ENCODE results near the gene FAM184B.
"Not testable (repeated sequence)": the region's sequence is repeated elsewhere in the genome, so short reads cannot be mapped to it uniquely, and the experiment has no call there.

FAM184B gene

DNA sequence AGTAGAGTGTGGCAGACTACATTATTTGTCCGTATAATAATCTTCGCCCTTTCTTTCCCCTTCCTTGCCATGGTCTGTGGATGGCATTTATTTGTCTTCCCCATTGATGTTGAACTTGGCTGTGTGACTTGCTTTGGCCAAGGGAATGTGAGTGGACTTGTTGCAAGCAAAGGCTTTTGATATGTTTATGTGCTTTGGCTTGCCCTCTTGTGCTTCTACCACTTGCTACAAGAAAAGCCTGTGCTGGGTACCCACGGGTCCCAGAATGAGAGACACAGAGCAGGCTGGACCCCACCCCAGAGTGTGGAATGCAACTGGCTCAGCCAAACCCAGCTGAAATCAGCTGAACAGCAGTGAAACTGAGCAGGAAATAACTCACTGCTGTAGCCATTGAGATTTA is 63.0 kb downstream of the FAM184B start:
- DNase-seq (ENCODE audit: low spot score), result no peak

DNA sequence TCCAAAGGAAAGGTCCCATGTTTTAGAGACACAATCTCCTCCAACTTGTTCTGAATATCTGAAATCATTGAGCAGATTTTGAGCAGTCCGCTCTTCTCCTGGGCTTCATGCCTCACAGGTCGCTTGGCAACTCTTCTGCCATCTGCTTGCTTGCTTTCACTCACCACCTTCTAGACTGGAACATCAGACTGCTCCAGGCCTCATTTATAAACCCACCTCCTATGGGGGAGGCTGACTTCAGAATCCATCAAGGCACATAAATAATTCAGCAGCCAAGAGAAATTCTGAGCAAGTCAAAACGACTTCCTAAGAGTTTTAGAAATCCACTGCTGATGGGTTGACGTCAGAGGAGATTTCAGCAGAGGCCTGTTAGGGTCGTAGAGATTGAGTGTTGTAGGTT is 64.1 kb downstream of the FAM184B start:
- DNase-seq (ENCODE audit: low spot score), result no peak

DNA sequence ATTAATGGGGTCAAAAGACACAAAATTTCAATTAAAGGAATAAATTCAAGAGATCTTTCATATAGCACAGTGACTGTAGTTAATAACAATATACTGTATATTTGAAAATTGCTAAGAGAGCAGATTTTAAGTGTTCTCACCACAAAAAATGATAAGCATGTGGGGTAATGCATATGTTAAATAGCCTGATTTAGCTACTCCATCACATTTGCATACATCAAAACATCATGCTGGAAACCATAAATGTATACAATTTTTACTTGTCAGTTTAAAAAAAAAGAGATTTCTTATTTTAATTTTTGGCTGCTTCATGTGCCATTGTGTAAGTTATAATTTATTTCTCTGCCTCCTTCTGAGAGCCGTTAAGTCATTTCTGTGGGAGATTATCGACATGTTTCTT is 65.9 kb downstream of the FAM184B start:
- DNase-seq (ENCODE audit: low spot score), result no peak

DNA sequence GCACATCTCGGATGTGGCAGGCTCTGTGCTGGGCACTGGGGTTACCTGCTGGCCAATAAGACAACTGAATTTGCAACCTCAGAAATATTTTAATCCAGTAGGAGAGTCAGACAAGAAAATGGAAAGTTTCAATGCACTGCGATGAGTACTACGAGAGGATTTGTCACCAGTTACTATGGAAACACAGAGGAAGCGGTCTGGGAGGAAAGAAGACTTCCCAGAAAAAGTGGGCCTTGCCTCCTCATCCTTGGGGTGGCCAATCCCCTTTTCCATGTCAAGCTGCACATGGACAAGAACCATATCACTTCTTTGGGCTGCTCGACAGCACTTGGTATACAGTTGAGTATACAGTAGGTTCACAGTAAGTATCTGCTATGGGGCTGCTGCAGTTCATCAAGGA is 67.6 kb downstream of the FAM184B start:
- DNase-seq (ENCODE audit: low spot score), result no peak

DNA sequence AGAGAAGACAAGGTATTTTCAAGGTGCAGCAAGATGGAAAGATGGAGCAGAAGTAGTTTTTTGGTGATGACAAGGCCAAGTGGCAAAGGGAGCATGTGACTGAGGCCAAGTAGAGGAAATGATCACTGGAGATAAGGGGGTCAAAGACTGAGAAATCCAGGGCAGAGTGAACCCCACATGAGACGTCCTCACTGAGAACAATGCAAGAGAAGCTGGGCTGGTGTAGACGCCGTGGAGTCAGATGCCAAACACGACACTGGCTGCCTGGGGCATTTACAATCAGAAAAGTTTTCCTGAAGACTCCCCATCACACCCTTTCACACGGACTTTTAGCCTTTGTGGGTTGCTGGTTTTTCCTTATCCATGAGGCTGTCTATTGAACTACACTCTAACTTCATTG is 69.3 kb downstream of the FAM184B start:
- DNase-seq (ENCODE audit: low spot score), result no peak

DNA sequence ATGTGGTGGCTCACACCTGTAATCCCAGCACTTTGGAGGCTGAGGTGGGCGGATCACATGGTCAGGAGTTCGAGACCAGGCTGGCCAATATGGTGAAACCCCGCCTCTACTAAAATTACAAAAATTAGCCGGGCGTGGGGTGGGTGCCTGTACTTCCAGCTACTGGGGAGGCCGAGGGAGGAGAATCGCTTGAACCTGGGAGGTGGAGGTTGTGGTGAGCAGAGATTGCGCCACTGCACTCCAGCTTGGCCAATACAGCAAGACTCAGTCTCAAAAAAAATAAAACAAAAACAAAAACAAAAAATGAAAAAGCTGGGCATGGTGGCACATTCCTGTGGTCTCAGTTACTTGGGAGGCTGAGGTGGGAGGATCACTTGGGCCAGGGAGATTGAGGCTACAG is 70.2 kb downstream of the FAM184B start:
- not testable (repeated sequence) for DNase-seq (ENCODE audit: low spot score)

DNA sequence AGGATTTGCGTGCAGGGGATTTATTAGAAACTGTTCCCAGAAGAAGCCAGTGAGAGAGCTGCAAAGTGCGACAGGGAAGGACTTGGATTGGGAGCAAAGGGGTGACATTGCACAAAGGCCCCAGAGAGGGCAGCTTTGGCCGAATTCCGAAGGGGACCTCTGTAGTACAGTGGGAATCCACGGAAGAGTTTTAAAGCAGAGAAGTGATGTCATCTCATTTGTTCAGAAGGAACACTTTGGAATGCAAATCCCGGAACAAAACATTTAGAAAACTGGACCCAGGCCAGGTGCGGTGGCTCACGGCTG is 71.7 kb downstream of the FAM184B start:
- no peak for DNase-seq (ENCODE audit: low spot score)

DNA sequence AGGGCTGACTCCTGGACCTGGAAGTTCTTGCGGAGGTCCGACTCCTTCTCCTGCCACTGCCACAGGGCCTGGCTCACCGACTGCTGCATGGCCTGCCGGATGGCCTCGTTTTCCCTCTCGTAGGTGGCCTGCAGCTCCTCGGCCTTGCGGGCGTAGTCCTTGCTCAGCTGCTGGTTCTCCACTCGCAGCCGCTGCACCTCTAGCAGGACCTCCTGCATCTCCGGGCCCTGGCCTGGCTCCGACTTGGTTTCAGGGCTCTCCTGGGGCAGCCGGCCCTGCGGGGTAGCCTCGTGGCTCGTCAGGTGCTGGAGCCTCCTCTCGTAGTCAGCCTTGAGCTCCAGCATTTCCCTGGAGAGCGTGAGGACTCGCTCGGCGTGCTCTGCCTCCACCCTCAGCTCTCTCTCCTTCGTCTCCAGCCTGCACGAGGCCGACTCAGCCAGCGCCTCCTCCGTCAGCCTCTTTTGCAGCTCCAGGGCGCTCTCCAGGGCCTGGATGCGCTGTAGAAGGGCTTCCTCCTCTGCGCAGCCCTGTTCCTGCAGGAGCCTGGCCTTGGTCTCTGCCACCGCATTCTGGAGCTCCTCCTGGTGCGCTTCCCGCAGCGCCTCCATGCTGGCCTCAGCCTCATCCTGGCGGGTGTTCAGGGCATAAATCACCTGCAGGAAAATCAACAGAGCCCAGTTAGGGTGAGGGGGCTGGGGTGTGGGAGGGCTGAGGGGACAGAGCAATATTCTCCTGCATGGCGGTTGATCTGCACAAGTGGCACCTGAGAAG is 72.2 kb downstream of the FAM184B start:
- no peak for DNase-seq (ENCODE audit: low spot score)

DNA sequence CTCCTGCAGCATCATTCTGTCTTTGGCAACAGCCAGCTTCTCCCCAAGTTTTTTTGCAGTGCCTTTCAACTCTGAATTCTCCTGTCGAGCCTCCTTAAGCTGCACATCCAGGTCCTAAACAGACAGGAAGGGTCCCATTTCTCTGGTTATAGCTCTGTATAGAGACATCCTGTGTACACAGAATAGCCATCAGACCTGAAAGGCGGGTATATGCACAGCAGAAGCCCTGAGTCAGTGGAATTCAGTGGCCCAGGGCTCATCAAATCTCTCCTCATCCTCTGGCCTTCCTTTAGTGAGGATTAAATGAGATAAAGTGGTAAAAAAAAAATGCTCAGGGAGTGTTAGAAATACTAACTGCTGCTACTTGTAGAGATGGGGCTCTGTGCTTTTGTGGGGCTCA is 73.8 kb downstream of the FAM184B start:
- no peak for DNase-seq (ENCODE audit: low spot score)

DNA sequence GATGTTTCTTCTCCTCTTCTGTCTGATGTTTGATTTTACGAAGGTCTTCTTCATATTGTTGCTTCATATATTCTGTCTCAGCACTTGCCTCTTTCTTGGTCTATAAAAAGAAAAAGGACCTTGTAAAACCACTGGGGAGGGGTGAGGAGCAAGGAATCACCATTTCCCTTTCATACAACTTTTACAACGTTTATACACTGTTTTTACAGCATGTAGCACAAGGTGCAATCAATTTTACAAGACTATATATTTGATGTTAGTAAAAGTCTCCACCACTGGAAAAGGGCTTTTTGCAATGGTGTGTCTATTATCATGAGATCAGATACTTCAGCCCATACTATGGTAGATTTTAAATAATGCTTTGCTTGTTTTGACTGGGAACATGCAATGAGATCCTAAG is 76.3 kb downstream of the FAM184B start:
- DNase-seq (ENCODE audit: low spot score), result no peak

DNA sequence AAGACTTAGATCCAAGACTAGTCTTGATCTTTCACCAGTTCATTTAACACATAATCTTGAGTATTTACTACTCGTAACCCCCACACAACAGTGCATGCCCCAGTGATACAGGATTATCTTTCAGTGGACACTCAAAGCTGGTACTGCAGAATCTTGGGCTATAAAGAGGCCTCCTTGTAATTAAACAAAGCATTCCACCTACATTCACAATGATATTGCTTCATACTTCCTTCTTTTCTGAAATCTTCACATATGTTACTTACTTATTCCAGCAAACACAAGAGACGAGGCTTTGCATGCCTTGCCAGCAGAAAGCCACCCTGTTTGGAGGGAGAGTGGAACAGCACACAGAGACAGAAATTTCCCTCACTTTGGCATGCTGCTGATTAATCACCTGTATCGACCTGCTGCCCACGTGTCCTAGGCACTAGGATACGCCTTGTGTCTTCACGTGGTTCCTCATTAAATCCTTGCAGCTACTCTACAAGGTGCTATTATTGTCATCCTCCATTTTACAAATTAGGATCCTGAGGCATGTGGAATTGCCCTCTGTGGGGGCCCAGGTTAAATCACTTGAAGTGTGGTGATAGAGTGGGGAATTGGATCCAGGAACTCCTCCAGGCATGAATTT is 77.3 kb downstream of the FAM184B start:
- DNase-seq (ENCODE audit: low spot score), result no peak

DNA sequence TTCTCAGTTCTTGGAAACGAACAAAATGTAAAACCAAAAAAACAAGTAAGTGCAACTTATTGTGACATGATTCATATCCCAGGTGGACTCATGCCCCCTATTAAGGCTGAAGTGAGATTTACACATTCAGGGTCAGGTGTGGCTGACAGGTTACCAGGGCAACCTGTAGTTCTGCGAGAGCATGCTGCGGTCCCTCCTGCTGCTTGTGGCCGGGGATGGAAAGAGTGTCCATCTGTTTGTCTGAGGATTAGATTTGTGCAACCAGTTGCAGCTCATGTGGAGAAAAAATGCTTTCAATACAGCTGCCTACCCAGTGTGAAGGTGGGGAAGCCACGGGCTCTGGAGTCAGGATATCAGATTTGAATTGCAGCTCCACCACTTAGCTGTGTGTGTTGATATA is 78.8 kb downstream of the FAM184B start:
- no peak for DNase-seq (ENCODE audit: low spot score)

DNA sequence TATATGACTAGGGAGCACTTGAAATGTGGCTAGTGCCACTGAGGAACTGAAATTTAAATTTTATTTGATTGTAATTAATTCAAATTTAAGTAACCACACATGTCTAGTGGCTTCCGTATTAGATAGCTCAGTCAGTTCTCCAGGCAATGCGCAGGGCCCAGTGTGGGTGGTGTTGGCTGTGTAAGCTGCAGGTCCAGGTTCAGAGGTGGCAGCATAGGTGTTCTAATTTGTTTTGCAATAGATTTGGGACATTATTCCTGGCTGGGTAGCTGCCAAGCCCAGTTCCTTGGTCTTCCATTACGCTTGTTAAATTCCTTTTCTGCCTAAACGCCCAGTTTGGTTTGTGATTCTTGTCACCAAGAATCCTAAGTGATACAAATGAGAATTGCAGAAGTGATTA is 79.5 kb downstream of the FAM184B start:
- DNase-seq (ENCODE audit: low spot score), result no peak

DNA sequence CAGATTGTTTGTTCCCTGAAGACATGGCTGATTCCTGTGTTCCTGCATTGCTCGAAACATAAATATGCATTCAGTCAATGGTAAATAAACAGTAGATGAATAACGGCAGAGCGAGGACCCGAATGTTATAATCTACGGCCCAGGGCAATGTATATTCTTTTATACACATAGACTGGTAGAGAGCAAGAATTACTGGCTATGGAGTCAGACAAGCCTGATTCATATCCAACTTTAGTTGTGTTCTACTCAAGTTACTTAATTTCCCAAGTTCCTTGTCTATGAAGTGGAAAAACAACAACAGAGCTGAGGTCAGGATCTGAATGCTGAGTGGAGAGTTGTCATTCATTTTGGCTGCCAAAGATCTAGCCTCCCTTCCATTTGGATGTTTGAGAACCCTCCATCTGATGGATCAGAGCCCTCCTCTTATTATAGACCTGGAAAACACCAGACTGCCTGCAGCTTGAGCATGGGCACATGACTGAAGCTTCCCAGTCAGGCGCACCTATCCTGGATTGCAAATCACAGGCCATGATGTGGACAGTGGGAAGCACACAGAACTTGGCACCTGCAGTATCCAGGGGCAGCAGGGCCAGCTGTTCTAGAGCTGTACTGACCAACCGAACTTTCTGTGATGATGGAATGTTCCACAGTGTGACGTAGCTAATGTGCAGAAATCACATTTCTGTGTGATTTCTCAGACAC is 80.1 kb downstream of the FAM184B start:
- no peak for DNase-seq (ENCODE audit: low spot score)

DNA sequence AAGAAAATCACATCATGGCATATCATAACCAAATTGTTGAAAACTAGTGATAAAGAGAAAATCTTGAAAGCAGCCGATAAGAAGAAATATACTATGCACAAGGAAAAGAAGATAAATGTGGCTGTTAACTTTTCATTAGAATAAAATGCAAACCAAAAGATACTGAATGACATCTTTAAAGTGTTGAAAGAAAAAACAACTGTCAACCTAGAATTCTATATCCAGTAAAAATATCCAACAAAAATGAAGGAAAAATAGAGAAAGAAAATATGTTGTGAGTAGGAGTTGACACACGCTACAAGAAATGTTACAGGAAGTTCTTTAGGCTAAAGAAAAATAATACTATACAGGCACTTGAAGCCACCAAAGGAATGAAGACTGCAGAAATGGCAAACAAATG is 82.0 kb downstream of the FAM184B start:
- no peak for DNase-seq (ENCODE audit: low spot score)

DNA sequence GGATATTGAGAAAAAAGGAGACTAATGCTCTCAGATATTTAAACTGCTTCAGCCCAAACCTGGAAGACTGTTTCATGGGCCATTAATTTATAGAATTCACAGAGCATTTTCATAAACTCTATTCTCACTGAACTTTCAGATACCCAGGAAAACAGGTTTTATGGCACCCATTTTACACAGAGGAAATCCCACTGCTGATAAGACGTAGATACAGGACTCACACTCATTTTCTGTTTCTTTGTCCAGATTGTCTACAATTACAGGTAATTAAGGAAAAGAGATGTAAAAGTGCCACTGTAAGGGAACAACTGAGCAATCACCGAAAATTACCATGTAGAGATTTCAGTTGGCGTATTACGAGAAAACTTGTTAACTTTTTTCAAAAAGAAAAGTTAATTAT is 83.3 kb downstream of the FAM184B start:
- DNase-seq (ENCODE audit: low spot score), result no peak

DNA sequence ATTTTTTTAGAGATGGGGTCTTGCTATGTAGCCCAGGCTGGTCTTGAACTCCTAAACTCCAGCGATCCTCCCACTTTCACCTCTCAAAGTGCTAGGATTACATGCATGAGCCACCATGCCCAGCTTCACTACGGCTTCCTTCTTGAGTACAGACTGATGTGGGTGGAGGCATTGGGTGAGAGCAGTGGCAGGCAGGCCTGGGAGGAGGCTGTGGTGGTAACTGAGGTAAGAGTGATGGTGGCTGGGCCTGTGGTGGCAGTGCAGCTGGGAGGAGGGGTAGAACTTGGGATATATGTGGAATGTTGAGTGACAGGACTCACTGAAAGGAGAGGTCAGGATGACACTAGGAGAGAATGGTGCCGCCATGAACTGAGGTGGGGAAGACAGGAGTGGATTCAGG is 86.1 kb downstream of the FAM184B start:
- DNase-seq (ENCODE audit: low spot score), result no peak

DNA sequence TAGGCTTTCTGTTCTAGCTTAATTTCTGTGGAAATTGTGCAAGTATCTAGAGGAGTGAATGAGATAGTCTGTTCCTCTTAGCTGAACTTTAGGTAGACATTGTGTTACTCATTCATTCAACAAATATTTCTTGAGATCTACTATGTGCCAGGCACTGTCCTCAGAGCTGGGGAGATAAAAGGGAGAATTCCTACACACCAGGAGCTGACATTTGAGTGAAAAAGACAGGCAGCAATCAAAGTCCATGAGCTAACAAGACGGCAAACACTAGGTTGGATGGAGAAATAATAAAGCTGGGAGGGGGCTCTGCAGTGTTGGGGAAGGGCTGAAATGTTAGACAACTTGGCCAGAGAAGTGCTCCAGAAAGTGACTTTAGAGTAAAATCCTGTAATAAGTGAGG is 86.9 kb downstream of the FAM184B start:
- no peak for DNase-seq (ENCODE audit: low spot score)

DNA sequence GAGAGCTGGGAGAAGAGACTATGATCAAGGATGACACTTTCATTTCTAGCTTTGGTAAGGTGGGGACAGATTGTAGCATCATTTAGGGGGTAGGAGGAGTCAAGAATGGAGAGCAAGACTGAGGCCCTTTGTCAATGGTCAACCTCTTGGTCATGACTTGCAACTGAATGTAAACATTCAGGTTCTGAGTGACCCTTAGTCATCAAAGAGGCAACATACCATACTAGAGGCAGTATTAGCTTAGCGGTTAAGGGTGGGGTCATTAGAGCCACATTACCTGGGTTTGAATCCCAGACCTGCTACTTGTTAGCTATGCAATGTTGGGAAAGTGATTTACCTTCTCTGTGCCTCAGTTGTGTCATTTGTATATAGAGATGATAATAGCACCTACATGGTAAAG is 90.5 kb downstream of the FAM184B start:
- DNase-seq (ENCODE audit: low spot score), result no peak

DNA sequence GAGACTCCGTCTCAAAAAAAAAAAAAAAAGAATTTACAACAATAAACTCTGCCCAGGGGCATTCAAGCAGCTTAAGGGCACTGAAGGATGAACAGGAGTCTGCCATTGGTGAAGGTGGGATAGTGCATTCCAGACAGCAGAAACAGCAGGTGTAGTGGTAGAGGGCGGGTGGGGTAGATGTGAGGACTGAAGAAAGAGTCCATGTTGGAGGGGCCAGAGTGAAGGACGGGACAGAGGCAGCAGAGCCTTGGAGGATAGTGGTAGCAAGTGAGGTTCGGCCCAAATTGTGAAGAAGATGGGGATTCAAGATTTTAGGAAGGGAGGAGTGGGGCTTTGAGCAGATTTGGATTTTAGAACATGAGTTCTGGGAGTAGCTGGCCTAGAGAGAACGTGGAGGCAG is 91.3 kb downstream of the FAM184B start:
- DNase-seq (ENCODE audit: low spot score), result no peak

DNA sequence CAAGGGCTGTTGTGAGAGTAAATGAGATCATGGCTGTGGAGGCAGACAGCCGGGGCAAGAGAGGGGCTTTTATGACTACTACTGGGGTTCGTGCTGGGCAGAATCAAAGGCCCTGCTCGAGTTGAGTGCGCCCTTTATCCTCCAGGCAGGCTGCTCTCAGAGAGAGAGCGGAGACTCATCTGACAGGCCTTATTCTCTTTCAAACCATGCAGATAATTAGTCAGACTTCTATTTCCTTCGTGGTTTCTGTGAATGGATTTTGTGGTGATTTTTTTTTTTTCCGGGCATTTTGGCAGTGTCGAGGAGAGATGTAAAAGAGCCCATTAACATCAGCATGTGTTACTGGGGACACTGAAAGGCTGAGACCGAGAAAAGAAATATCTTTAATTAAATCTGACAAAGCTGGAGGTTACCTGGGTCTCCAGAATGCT is 93.4 kb downstream of the FAM184B start:
- no peak for DNase-seq (ENCODE audit: low spot score)

DNA sequence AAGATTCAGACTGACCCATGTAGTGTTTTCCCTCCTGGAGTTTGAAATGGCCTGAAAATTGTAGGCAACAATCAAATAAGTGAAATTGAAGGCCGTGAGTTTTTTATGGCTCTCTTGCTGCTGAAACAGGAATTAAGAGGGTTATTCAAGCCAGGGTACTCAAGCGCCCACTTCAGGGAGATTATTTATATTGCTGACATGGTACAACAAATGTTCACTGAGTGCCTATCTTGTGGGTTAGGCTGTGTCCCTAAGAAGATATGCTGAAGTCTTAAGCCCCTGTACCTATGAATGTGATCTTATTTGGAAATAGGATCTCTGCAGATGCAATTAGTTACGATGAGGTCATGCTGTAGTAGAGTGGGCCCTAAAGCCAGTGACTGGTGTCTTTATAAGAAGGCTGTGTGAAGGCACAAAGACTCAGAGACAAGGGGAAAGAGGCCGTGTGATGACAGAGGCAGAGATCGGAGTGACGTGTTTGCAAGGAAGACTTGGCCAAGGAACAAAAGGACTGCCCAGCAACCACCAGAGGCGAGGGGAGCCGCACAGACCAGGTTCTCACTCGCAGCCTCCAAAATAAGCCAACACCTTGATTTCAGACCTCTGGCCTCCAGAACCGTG is 94.1 kb downstream of the FAM184B start:
- DNase-seq (ENCODE audit: low spot score), result no peak

DNA sequence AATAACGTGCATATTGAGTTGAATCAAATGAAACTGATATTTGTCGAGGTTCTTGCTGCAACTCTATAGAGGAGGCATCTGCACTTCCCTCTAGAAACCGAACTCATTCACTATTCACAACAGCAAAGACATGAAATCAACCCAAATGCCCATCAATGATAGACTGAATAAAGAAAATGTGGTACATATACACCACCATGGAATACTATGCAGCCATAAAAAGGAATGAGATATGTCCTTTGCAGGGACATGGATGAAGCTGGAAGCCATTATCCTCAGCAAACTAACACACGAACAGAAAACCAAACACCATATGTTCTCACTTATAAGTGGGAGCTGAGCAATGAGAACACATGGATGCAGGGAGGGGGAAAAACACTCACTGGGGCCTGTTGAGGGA is 96.8 kb downstream of the FAM184B start:
- not testable (repeated sequence) for DNase-seq (ENCODE audit: low spot score)
